ENCODE data around the gene PANK2. TPM values are rescaled to one million over a fixed set of nuclear protein-coding genes. Genes with fewer than 3 reads are reported as not detected.
"Not testable (repeated sequence)": the region's sequence is repeated elsewhere in the genome, so short reads cannot be mapped to it uniquely, and the experiment has no call there.

PANK2 gene
- total RNA-seq, 2 experiments from 2014 or later = 47.6 to 50.3 TPM

- Mint-ChIP-seq H3K27me3 (no peaks in the 10 kb centered on the region), H3K4me1 (ENCODE audit: low read depth) (peaks cover 23% of the 10 kb centered on the region), H3K36me3 (ENCODE audit: low read depth) (peaks cover 5% of the 10 kb centered on the region), H3K27ac (no peak overlapping the region), H3K9me3 (no peaks in the 10 kb centered on the region), H3K4me3 (no peak overlapping the region)
- ChIA-PET CTCF (no interaction called here), POLR2A (interaction anchor here (0.6 to 1.5 kb wide), 3 partner anchors 48 to 115 kb away, joined by 3 read pairs; no protein-coding TSS in a partner anchor)
- no peak for TF ChIP-seq CTCF (IDR thresholded peaks at IDR 0.05)
- no peak for ATAC-seq
- DNase-seq = no peak
- intact Hi-C loops (cut with micrococcal nuclease) = no loop called here
Observed at GRCh38 chr20:3970016-3970415, 80.8 kb downstream of the PANK2 start.

- Mint-ChIP-seq H3K4me3 (no peak overlapping the region), H3K27me3 (no peaks in the 10 kb centered on the region), H3K36me3 (ENCODE audit: low read depth) (peaks cover 5% of the 10 kb centered on the region), H3K9me3 (no peaks in the 10 kb centered on the region), H3K27ac (no peak overlapping the region), H3K4me1 (ENCODE audit: low read depth) (peaks cover 23% of the 10 kb centered on the region)
- DNase-seq (no peak), ATAC-seq (no peak)
- ChIA-PET POLR2A (no interaction called here), CTCF (no interaction called here)
- intact Hi-C loops (cut with micrococcal nuclease) = no loop called here
- no peak for TF ChIP-seq CTCF (IDR thresholded peaks at IDR 0.05)
Observed at GRCh38 chr20:3971145-3971544, 82.0 kb downstream of the PANK2 start.

- CTCF ChIA-PET = interaction anchor here (0.9 kb wide), 1 partner anchor 14 kb away, joined by 3 read pairs; no protein-coding TSS in a partner anchor
- no peak for TF ChIP-seq CTCF (IDR thresholded peaks at IDR 0.05)
- Mint-ChIP-seq H3K27ac (no peak overlapping the region), H3K36me3 (ENCODE audit: low read depth) (peaks cover 5% of the 10 kb centered on the region), H3K27me3 (no peaks in the 10 kb centered on the region), H3K9me3 (no peaks in the 10 kb centered on the region), H3K4me1 (ENCODE audit: low read depth) (peaks cover 23% of the 10 kb centered on the region), H3K4me3 (no peak overlapping the region)
- POLR2A ChIA-PET = interaction anchor here (0.7 kb wide), 1 partner anchor 96 kb away, joined by 3 read pairs; no protein-coding TSS in a partner anchor
- ATAC-seq = no peak
- DNase-seq = no peak
- intact Hi-C loops (cut with micrococcal nuclease) = no loop called here
Observed at GRCh38 chr20:3972161-3972560, 83.0 kb downstream of the PANK2 start.

- H3K9me3 Mint-ChIP-seq; CTCF ChIA-PET; H3K27me3 Mint-ChIP-seq; ATAC-seq; intact Hi-C loops (cut with micrococcal nuclease); POLR2A ChIA-PET; H3K4me3 Mint-ChIP-seq; H3K27ac Mint-ChIP-seq; DNase-seq; H3K36me3 Mint-ChIP-seq (ENCODE audit: low read depth): not testable (repeated sequence)
- peaks cover 23% of the 10 kb centered on the region for H3K4me1 Mint-ChIP-seq (ENCODE audit: low read depth)
Observed at GRCh38 chr20:3972631-3973030, 83.4 kb downstream of the PANK2 start.

GRCh38 chr20:3973705-3974104, 84.5 kb downstream of the PANK2 start:
- CTCF ChIA-PET = no interaction called here
- Mint-ChIP-seq H3K4me3 (no peak overlapping the region), H3K36me3 (ENCODE audit: low read depth) (peaks cover 5% of the 10 kb centered on the region), H3K4me1 (ENCODE audit: low read depth) (peaks cover 19% of the 10 kb centered on the region), H3K9me3 (no peaks in the 10 kb centered on the region), H3K27ac (no peak overlapping the region), H3K27me3 (no peaks in the 10 kb centered on the region)
- POLR2A ChIA-PET = no interaction called here
- DNase-seq = no peak
- no peak for ATAC-seq
- no peak for TF ChIP-seq CTCF (IDR thresholded peaks at IDR 0.05)
- intact Hi-C loops (cut with micrococcal nuclease) = no loop called here

- intact Hi-C loops (cut with micrococcal nuclease) = no loop called here
- Mint-ChIP-seq H3K27ac (no peak overlapping the region), H3K4me3 (no peak overlapping the region), H3K9me3 (no peaks in the 10 kb centered on the region), H3K36me3 (ENCODE audit: low read depth) (peaks cover 3% of the 10 kb centered on the region), H3K4me1 (ENCODE audit: low read depth) (peaks cover 27% of the 10 kb centered on the region), H3K27me3 (no peaks in the 10 kb centered on the region)
- DNase-seq (no peak), ATAC-seq (no peak)
- ChIA-PET POLR2A (no interaction called here), CTCF (interaction anchor here (1.0 to 1.8 kb wide), 2 partner anchors 10 to 72 kb away, joined by 3 to 5 read pairs; no protein-coding TSS in a partner anchor)
- no peak for TF ChIP-seq CTCF (IDR thresholded peaks at IDR 0.05)
Observed at GRCh38 chr20:3976511-3976910, 87.3 kb downstream of the PANK2 start.
